Gastroesophageal sphincter (tissue), 4 donors: Measurements from ENCODE around the gene HLA-DOB. TPM values are rescaled to one million over a fixed set of nuclear protein-coding genes. Genes with fewer than 3 reads are reported as not detected.

Experiments
- ATAC-seq: fragments of 150-250 bp; one replicate; pipeline ENCODE4 v1.9.1; 2016; ENCODE audit warnings: mild to moderate bottlenecking, moderate library complexity
- H3K27ac ChIP-seq, 4 donors: fragments of 200-600 bp; sonication (generic) in 3 of 4; 1 replicate in 3 of 4; 2 replicates in 1 of 4; pipeline ENCODE4 v1.5.1; 2016 to 2019
- H3K27me3 ChIP-seq: fragments of 200-600 bp; sonication (generic); one replicate; pipeline ENCODE4 v1.5.1; 2019
- H3K36me3 ChIP-seq, 2 donors: fragments of 200-600 bp; sonication (generic); one replicate each; pipeline ENCODE4 v1.5.1; 2019; ENCODE audit warnings: control low read depth in 1 of 2
- H3K4me1 ChIP-seq, 3 donors: fragments of 200-600 bp; sonication (generic); 1 replicate in 2 of 3; 2 replicates in 1 of 3; pipeline ENCODE4 v1.5.1; 2016 to 2019; ENCODE audit warnings: control low read depth in 2 of 3
- H3K4me3 ChIP-seq, 2 donors: fragments of 200-600 bp; sonication (generic); one replicate each; pipeline ENCODE4 v1.5.1; 2019; ENCODE audit warnings: mild to moderate bottlenecking in 1 of 2, moderate library complexity in 1 of 2
- H3K9me3 ChIP-seq, 3 donors: fragments of 200-600 bp; sonication (generic); one replicate each; pipeline ENCODE4 v1.5.1; 2017 to 2019; ENCODE audit warnings: control low read depth in 2 of 3
- CTCF ChIP-seq, 4 experiments: fragments of 200-600 bp in 2 of 4; fragments of 450-650 bp in 2 of 4; sonication (generic) in 1 of 4; IDR thresholded peaks; one replicate each; pipeline ENCODE4 v1.5.1; 2017 to 2019; ENCODE audit warnings: antibody characterized with exemption in 4 of 4, mild to moderate bottlenecking in 2 of 4, moderate library complexity in 2 of 4
- EP300 ChIP-seq: sonication (generic); formaldehyde crosslinking; IDR thresholded peaks from one replicate; pipeline ENCODE4 v1.6.1; 2017; ENCODE audit warnings: antibody characterized with exemption, mild to moderate bottlenecking
- POLR2A ChIP-seq, 2 donors: fragments of 450-650 bp; IDR thresholded peaks; one replicate each; pipeline ENCODE4 v1.6.1; 2017; ENCODE audit warnings: antibody characterized with exemption in 2 of 2, mild to moderate bottlenecking in 2 of 2, moderate library complexity in 1 of 2
- POLR2AphosphoS5 ChIP-seq: sonication (generic); formaldehyde crosslinking; IDR thresholded peaks from one replicate; pipeline ENCODE4 v1.6.1; 2017; ENCODE audit warnings: antibody characterized with exemption
- WGBS, 2 donors: methylation state at CpG; one replicate each; pipeline ENCODE4 v1.1.5; 2018; ENCODE audit warnings: low coverage in 1 of 2; 5-methylcytosine and 5-hydroxymethylcytosine counted together
- total RNA-seq, 4 donors: library from RNA; depleted of rRNA; stranded (reverse); fragments of >200 nt; gene quantifications; one replicate each; pipeline ENCODE4 v1.1.0, GENCODE V29; 2016

The HLA-DOB gene
- total RNA-seq, result under 1 TPM in 2 of 4 donors, not detected in 2; 0.37 to 0.40 TPM

- Histone ChIP-seq H3K9me3 (no peaks in the 10 kb centered on the region), H3K27me3 (peaks cover 14% of the 10 kb centered on the region), H3K4me1 (no peaks in the 10 kb centered on the region), H3K27ac (no peak within 1 kb of the TSS), H3K36me3 (no peaks in the 10 kb centered on the region), H3K4me3 (no peak within 1 kb of the TSS)
- peak; percentile 48 for ATAC-seq
- TF ChIP-seq POLR2AphosphoS5 (no peak), EP300 (no peak), CTCF (IDR thresholded peaks at IDR 0.05) (no peak), POLR2A (IDR thresholded peaks at IDR 0.05) (no peak)
- WGBS, 2 donors, result 50 to 69% methylated on average over 2 to 3 of the region's 3 CpGs
Measured at GRCh38 chr6:32816746-32817204, at the start of gene HLA-DOB. TSS of gene HLA-DOB (minus strand) at chr6:32817002. CDS start at chr6:32816951, 51 bp downstream.

GRCh38 chr6:32865724-32866443, 49.1 kb upstream of the HLA-DOB start:
- WGBS, 2 donors, result 69 to 74% methylated on average over 7 to 10 of the region's 10 CpGs
- Histone ChIP-seq H3K9me3 (no peaks in the 10 kb centered on the region), H3K4me3 (no peak overlapping the region), H3K27me3 (peaks cover 10% of the 10 kb centered on the region), H3K36me3 (no peaks in the 10 kb centered on the region), H3K4me1 (no peaks in the 10 kb centered on the region), H3K27ac (no peak overlapping the region)
- TF ChIP-seq EP300 (no peak), POLR2A (IDR thresholded peaks at IDR 0.05) (no peak), CTCF (IDR thresholded peaks at IDR 0.05) (no peak), POLR2AphosphoS5 (no peak)
- no peak for ATAC-seq

GRCh38 chr6:32862725-32863124, 45.9 kb upstream of the HLA-DOB start:
- Histone ChIP-seq H3K4me3 (no peak overlapping the region), H3K27me3 (no peaks in the 10 kb centered on the region), H3K4me1 (no peaks in the 10 kb centered on the region), H3K9me3 (no peaks in the 10 kb centered on the region), H3K27ac (no peak overlapping the region), H3K36me3 (peaks cover 0 to 27% of the 10 kb centered on the region in 2 donors)
- ATAC-seq, result no peak
- WGBS, 2 donors, result 72 to 74% methylated on average over 3 of the region's 3 CpGs
- TF ChIP-seq EP300 (no peak), POLR2A (IDR thresholded peaks at IDR 0.05) (no peak), POLR2AphosphoS5 (no peak), CTCF (IDR thresholded peaks at IDR 0.05) (no peak)

GRCh38 chr6:32860674-32861073, 43.9 kb upstream of the HLA-DOB start:
- Histone ChIP-seq H3K9me3 (no peaks in the 10 kb centered on the region), H3K4me3 (no peak overlapping the region), H3K36me3 (peaks cover 0 to 34% of the 10 kb centered on the region in 2 donors), H3K4me1 (peaks cover 0 to 6% (median 4%) of the 10 kb centered on the region in 3 donors), H3K27ac (peak overlapping the region in 1 of 4 donors; percentile 30), H3K27me3 (no peaks in the 10 kb centered on the region)
- no peak for TF ChIP-seq EP300
- TF ChIP-seq POLR2AphosphoS5, result no peak
- TF ChIP-seq POLR2A (IDR thresholded peaks at IDR 0.05), result no peak
- TF ChIP-seq CTCF (IDR thresholded peaks at IDR 0.05), result no peak
- no peak for ATAC-seq
- 57 to 63% methylated on average over 1 of the region's 1 CpG for WGBS, 2 donors

- H3K27ac ChIP-seq, result no peak overlapping the region
- H3K36me3 ChIP-seq, result peaks cover 0 to 34% of the 10 kb centered on the region in 2 donors
- 92 to 100% methylated on average over 4 to 5 of the region's 5 CpGs for WGBS, 2 donors
- no peak for TF ChIP-seq CTCF (IDR thresholded peaks at IDR 0.05)
- no peak for TF ChIP-seq POLR2A (IDR thresholded peaks at IDR 0.05)
- peaks cover 3 to 19% (median 10%) of the 10 kb centered on the region in 3 donors for H3K4me1 ChIP-seq
- no peaks in the 10 kb centered on the region for H3K9me3 ChIP-seq
- no peak for ATAC-seq
- no peak overlapping the region for H3K4me3 ChIP-seq
- no peaks in the 10 kb centered on the region for H3K27me3 ChIP-seq
Measured at GRCh38 chr6:32858194-32858593, 41.4 kb upstream of the HLA-DOB start.
